ENCODE data around the gene RYR3. TPM values are rescaled to one million over a fixed set of nuclear protein-coding genes. Genes with fewer than 3 reads are reported as not detected.

The RYR3 gene
- total RNA-seq, 4 donors from 2014 or later = 3.7 to 7.2 (median 4.5) TPM

DNA sequence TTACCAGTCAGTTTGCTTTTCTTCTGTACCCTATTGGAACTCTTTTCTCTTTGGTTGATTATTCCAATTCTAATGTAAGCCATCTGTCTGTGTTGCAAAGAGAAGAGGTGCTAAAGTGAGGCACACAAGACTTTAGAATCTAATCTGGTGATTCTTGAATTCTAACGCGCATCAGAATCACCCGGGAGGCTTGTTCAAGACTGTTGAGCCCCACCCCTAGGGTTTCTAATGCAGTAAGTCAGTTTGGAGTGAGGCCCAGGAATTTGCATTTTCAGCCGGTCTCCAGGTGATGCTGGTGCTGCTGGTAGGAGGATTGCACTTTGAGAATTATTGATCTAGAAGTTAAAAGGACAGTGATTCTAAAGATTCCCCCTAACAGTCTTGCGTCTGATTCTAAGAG is 472.2 kb downstream of the RYR3 start:
- no peaks in the 10 kb centered on the region for H3K27me3 ChIP-seq
- H3K9me3 ChIP-seq = no peaks in the 10 kb centered on the region
- 80% methylated on average over 5 of the region's 5 CpGs for WGBS
- H3K27ac ChIP-seq (replicated peaks in 1 of 4) = no peak overlapping the region
- H3K4me1 ChIP-seq = no peaks in the 10 kb centered on the region
- no peak for DNase-seq (ENCODE audit: extremely low spot score)
- H3K36me3 ChIP-seq = peaks cover 0 to 34% (median 0%) of the 10 kb centered on the region in 4 donors
- no peak overlapping the region for H3K4me3 ChIP-seq
- TF ChIP-seq POLR2A (IDR thresholded peaks at IDR 0.05; ENCODE audit: low read depth) = no peak
- TF ChIP-seq, protein P1, sequence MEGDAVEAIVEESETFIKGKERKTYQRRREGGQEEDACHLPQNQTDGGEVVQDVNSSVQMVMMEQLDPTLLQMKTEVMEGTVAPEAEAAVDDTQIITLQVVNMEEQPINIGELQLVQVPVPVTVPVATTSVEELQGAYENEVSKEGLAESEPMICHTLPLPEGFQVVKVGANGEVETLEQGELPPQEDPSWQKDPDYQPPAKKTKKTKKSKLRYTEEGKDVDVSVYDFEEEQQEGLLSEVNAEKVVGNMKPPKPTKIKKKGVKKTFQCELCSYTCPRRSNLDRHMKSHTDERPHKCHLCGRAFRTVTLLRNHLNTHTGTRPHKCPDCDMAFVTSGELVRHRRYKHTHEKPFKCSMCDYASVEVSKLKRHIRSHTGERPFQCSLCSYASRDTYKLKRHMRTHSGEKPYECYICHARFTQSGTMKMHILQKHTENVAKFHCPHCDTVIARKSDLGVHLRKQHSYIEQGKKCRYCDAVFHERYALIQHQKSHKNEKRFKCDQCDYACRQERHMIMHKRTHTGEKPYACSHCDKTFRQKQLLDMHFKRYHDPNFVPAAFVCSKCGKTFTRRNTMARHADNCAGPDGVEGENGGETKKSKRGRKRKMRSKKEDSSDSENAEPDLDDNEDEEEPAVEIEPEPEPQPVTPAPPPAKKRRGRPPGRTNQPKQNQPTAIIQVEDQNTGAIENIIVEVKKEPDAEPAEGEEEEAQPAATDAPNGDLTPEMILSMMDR (IDR thresholded peaks at IDR 0.05) = no peak
- no peak for TF ChIP-seq POLR2AphosphoS5 (IDR thresholded peaks at IDR 0.05)
- no peak for TF ChIP-seq EP300 (IDR thresholded peaks at IDR 0.05)
- intact Hi-C loops (cut with DNase I) = no loop called here

GRCh38 chr15:33785366-33785765 is 474.6 kb downstream of the RYR3 start:
- H3K27ac ChIP-seq (replicated peaks in 1 of 4) = no peak overlapping the region
- H3K9me3 ChIP-seq = no peaks in the 10 kb centered on the region
- DNase-seq (ENCODE audit: extremely low spot score) = no peak
- TF ChIP-seq POLR2A (IDR thresholded peaks at IDR 0.05; ENCODE audit: low read depth) (no peak), EP300 (IDR thresholded peaks at IDR 0.05) (no peak), POLR2AphosphoS5 (IDR thresholded peaks at IDR 0.05) (no peak)
- TF ChIP-seq, protein P1 (IDR thresholded peaks at IDR 0.05) = no peak
- no peaks in the 10 kb centered on the region for H3K27me3 ChIP-seq
- intact Hi-C loops (cut with DNase I) = no loop called here
- WGBS = 41% methylated on average over 6 of the region's 6 CpGs
- H3K4me1 ChIP-seq = no peaks in the 10 kb centered on the region
- peaks cover 0 to 36% (median 0%) of the 10 kb centered on the region in 4 donors for H3K36me3 ChIP-seq
- H3K4me3 ChIP-seq = no peak overlapping the region

DNA sequence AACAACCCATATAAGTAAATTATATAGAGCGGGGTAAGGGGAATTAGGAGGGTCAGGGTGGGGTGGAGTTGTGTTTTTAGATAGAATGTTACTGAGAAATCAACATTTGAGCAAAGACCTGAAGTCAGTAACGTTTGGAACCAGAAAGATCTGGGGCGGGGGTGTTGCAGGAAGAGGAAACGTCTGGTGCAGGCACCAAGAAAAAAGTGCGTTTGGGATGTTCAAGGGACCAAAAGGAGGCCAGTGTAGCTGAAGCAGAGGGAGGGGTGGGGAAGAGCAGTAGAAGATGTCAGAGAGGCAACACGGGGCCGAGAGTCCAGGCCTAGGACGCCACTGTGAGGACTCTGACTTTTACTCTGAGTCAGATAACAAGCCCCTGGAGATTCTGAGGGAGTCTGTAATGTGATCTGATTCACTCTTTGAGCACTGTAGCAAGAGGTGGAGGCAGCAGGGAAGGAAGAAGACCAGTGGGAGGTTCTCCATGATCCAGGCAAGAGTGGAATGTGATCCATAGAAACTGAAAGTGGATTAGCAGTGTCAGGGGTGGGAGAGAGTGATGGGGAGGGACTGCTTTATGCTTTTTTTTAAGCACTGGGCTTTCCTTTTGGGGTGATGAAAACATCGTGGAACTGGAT is 478.3 kb downstream of the RYR3 start:
- peaks cover 0 to 19% (median 0%) of the 10 kb centered on the region in 4 donors for H3K36me3 ChIP-seq
- no peak overlapping the region for H3K27ac ChIP-seq (replicated peaks in 1 of 4)
- H3K4me3 ChIP-seq = no peak overlapping the region
- DNase-seq (ENCODE audit: extremely low spot score) = no peak
- no peaks in the 10 kb centered on the region for H3K4me1 ChIP-seq
- no peaks in the 10 kb centered on the region for H3K27me3 ChIP-seq
- TF ChIP-seq, protein P1 (IDR thresholded peaks at IDR 0.05) = no peak
- TF ChIP-seq POLR2A (IDR thresholded peaks at IDR 0.05; ENCODE audit: low read depth) = no peak
- no peak for TF ChIP-seq EP300 (IDR thresholded peaks at IDR 0.05)
- TF ChIP-seq POLR2AphosphoS5 (IDR thresholded peaks at IDR 0.05) = no peak
- H3K9me3 ChIP-seq = no peaks in the 10 kb centered on the region
- intact Hi-C loops (cut with DNase I) = no loop called here
- WGBS = 46% methylated on average over 9 of the region's 9 CpGs

DNA sequence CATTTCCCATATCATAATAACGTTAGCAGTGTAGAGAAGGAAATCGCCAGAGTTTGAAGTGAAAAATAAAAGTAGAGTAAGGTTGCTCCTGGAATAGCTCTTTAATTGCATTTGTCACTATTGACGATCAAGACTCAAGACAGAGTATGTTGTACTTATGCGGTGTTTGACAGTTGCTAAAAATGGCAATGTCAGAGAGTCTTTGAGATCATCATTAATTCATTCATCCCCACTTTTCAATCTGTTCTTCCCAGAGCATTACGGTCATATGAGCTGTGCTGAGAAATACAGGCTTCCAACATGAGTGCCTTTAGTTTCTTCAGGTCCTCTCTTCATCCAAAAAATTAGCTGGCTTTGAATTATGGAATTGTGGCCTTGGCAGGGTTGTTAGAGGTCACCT is 483.7 kb downstream of the RYR3 start:
- intact Hi-C loops (cut with DNase I) = no loop called here
- TF ChIP-seq EP300 (IDR thresholded peaks at IDR 0.05) = no peak
- TF ChIP-seq POLR2A (IDR thresholded peaks at IDR 0.05; ENCODE audit: low read depth) = no peak
- TF ChIP-seq POLR2AphosphoS5 (IDR thresholded peaks at IDR 0.05) = no peak
- TF ChIP-seq, protein P1 (IDR thresholded peaks at IDR 0.05) = no peak
- no peaks in the 10 kb centered on the region for H3K27me3 ChIP-seq
- no peaks in the 10 kb centered on the region for H3K36me3 ChIP-seq
- no peak overlapping the region for H3K4me3 ChIP-seq
- no peaks in the 10 kb centered on the region for H3K9me3 ChIP-seq
- no peak for DNase-seq (ENCODE audit: extremely low spot score)
- no peaks in the 10 kb centered on the region for H3K4me1 ChIP-seq
- WGBS = 93% methylated on average over 5 of the region's 5 CpGs
- H3K27ac ChIP-seq (replicated peaks in 1 of 4) = no peak overlapping the region

GRCh38 chr15:33795070-33795469 is 484.3 kb downstream of the RYR3 start:
- no peaks in the 10 kb centered on the region for H3K27me3 ChIP-seq
- H3K4me3 ChIP-seq = no peak overlapping the region
- TF ChIP-seq EP300 (IDR thresholded peaks at IDR 0.05) (no peak), POLR2A (IDR thresholded peaks at IDR 0.05; ENCODE audit: low read depth) (no peak), POLR2AphosphoS5 (IDR thresholded peaks at IDR 0.05) (no peak)
- TF ChIP-seq, protein P1 (IDR thresholded peaks at IDR 0.05) = no peak
- no peak overlapping the region for H3K27ac ChIP-seq (replicated peaks in 1 of 4)
- H3K9me3 ChIP-seq = no peaks in the 10 kb centered on the region
- no peak for DNase-seq (ENCODE audit: extremely low spot score)
- 76% methylated on average over 3 of the region's 3 CpGs for WGBS
- intact Hi-C loops (cut with DNase I) = no loop called here
- no peaks in the 10 kb centered on the region for H3K4me1 ChIP-seq
- H3K36me3 ChIP-seq = no peaks in the 10 kb centered on the region

Data from esophagus muscularis mucosa (tissue), 4 donors.